Left ventricle myocardium inferior (tissue), 1 donor: ENCODE data around the gene PIGH. TPM values are rescaled to one million over a fixed set of nuclear protein-coding genes. Genes with fewer than 3 reads are reported as not detected.

Experiments used
- DNase-seq: peaks from one replicate; pipeline ENCODE4 v3.0.0-alpha.2; 2020
- H3K27ac ChIP-seq: fragments of 200-600 bp; replicated peaks from 2 replicates; pipeline ENCODE4 v1.8.0; 2021
- H3K27me3 ChIP-seq: fragments of 200-600 bp; 2 replicates; pipeline ENCODE4 v1.8.0; 2021; ENCODE audit warnings: low read depth
- H3K36me3 ChIP-seq: fragments of 200-600 bp; 2 replicates; pipeline ENCODE4 v1.8.0; 2021
- H3K4me1 ChIP-seq: fragments of 200-600 bp; 2 replicates; pipeline ENCODE4 v1.8.0; 2021
- H3K4me3 ChIP-seq: fragments of 200-600 bp; 2 replicates; pipeline ENCODE4 v1.8.0; 2021; ENCODE audit warnings: mild to moderate bottlenecking, moderate library complexity
- H3K9me3 ChIP-seq: fragments of 200-600 bp; replicated peaks from 2 replicates; pipeline ENCODE4 v1.8.0; 2021
- intact Hi-C: fragments of 100-400 bp; cut with micrococcal nuclease; formaldehyde crosslinking; loops from one replicate; pipeline ENCODE4 v1.11.0; 2022
- long read RNA-seq: library from polyadenylated mRNA; unstranded; transcript quantifications from one replicate; pipeline ENCODE4 v2.0.0, GENCODE V29; 2021
- total RNA-seq: library from RNA; stranded (reverse); fragmentation: NEBNext Ultra II Directional; extraction: Animal tissue kit (Norgen Biotek cat#: 25700); gene quantifications from one replicate; pipeline ENCODE4 v1.2.1, GENCODE V29; 2021
- TF ChIP-seq, protein P1 (sequence below): fragments of 200-600 bp; IDR thresholded peaks from 2 replicates; pipeline ENCODE4 v1.8.0; 2021; ENCODE audit warnings: antibody characterized with exemption, mild to moderate bottlenecking, borderline replicate concordance
- donor health status: DM: no; HTN: yes; CAD: no; lungs with severe emphysema.

The PIGH gene, protein sequence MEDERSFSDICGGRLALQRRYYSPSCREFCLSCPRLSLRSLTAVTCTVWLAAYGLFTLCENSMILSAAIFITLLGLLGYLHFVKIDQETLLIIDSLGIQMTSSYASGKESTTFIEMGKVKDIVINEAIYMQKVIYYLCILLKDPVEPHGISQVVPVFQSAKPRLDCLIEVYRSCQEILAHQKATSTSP
- total RNA-seq = 12.8 TPM
- long read RNA-seq, transcript PIGH-201 (4 exons, 1,420 nt) = major isoform, 11 of 16 reads
- long read RNA-seq, partial matches to known transcripts = 0 of 16 reads
- long read RNA-seq, other reads (novel, unspliced or antisense) = 3 of 16 reads

DNA sequence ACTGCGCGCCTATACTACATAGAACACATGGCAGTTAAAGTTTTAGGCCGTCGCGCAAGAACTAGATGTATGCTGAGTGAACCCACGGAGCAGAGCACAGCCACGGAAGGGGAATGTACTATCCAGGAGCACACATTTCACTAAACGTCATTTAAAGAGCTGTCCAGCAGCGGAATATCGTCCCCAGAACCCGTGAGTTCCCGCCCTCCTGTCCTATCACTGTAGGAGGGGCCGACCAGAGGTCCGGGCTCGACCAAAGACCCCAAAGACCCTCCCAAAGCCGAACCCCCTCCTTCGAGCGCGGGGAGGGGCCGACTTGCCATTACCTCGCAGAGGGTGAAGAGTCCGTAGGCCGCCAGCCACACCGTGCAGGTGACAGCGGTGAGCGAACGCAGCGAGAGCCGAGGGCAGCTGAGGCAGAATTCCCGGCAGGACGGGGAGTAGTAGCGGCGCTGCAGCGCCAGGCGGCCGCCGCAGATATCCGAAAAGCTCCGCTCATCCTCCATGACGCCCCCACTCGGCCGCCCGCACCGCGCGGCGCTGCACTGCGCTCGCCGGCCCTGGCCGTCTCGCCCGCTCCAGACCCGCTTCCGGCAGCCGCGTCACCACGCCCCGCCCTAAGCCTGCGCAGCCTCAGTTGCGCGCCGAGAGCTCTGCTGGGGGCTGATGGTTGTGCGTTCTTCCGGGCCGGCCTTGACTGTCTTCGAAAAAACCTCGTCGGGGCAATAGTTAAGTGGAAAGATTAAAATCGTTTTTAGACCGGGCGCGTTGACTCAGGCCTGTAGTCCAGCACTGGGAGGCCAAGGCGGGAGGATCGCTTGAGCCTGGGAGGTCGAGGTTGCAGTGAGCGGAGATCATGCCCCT is at the start of gene PIGH:
TSS of gene PIGH (minus strand) at position 571 of the 864 bp plus-strand sequence. CDS start at position 506, 65 bp downstream.
- Histone ChIP-seq H3K4me3 (peak within 1 kb of the TSS; percentile 89), H3K4me1 (peaks cover 20% of the 10 kb centered on the region), H3K27ac (peak within 1 kb of the TSS; percentile 93), H3K9me3 (no peaks in the 10 kb centered on the region), H3K36me3 (peaks cover 8% of the 10 kb centered on the region), H3K27me3 (no peaks in the 10 kb centered on the region)
- intact Hi-C loops = no loop called here
- TF ChIP-seq, protein P1, sequence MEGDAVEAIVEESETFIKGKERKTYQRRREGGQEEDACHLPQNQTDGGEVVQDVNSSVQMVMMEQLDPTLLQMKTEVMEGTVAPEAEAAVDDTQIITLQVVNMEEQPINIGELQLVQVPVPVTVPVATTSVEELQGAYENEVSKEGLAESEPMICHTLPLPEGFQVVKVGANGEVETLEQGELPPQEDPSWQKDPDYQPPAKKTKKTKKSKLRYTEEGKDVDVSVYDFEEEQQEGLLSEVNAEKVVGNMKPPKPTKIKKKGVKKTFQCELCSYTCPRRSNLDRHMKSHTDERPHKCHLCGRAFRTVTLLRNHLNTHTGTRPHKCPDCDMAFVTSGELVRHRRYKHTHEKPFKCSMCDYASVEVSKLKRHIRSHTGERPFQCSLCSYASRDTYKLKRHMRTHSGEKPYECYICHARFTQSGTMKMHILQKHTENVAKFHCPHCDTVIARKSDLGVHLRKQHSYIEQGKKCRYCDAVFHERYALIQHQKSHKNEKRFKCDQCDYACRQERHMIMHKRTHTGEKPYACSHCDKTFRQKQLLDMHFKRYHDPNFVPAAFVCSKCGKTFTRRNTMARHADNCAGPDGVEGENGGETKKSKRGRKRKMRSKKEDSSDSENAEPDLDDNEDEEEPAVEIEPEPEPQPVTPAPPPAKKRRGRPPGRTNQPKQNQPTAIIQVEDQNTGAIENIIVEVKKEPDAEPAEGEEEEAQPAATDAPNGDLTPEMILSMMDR = peak; percentile 70
- peak; percentile 91 for DNase-seq

DNA sequence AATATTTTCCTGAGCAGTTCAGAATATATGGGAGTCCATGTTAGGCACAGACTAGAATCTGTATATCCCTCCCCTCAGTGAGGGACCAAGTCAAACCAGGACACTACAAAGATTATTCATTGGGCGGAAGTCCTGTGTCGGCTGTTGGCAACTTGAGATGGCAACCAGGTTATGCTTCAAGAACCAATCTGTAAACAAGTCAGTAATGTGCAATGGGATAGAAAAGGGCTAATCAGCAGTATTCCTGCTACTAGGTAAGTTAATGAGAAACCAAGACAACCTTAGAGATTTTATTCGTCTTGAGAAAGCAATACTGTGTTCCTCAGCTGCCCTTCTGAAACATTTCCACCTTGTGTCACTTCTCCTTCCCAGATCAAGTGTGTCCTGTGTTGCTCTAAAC is 46.1 kb upstream of the PIGH start:
- Histone ChIP-seq H3K27me3 (no peaks in the 10 kb centered on the region), H3K4me3 (no peak overlapping the region), H3K4me1 (peaks cover 16% of the 10 kb centered on the region), H3K27ac (no peak overlapping the region), H3K9me3 (no peaks in the 10 kb centered on the region), H3K36me3 (peaks cover 45% of the 10 kb centered on the region)
- DNase-seq = no peak
- intact Hi-C loops = no loop called here
- TF ChIP-seq, protein P1 = no peak

DNA sequence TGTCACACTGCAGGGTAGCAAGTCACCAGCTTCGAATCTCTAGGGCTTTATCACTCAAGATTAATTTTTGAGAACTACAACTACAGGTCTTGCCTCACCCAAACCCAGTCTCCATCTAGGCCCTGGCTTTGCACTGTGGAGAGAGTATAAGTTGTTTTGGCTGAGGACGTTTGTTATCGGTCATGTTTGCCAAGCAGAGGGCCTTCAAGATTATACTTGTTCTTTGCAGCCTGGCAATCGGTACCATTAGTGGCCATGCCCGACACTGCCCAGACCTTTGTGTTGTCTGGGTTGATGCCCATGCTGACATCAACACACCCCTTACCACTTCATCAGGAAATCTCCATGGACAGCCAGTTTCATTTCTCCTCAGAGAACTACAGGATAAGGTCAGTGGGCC is 45.3 kb upstream of the PIGH start:
- no peak for DNase-seq
- Histone ChIP-seq H3K9me3 (no peaks in the 10 kb centered on the region), H3K27ac (peak overlapping the region; percentile 41), H3K4me3 (no peak overlapping the region), H3K4me1 (peaks cover 12% of the 10 kb centered on the region), H3K36me3 (peaks cover 38% of the 10 kb centered on the region), H3K27me3 (no peaks in the 10 kb centered on the region)
- TF ChIP-seq, protein P1 = no peak
- intact Hi-C loops = no loop called here

DNA sequence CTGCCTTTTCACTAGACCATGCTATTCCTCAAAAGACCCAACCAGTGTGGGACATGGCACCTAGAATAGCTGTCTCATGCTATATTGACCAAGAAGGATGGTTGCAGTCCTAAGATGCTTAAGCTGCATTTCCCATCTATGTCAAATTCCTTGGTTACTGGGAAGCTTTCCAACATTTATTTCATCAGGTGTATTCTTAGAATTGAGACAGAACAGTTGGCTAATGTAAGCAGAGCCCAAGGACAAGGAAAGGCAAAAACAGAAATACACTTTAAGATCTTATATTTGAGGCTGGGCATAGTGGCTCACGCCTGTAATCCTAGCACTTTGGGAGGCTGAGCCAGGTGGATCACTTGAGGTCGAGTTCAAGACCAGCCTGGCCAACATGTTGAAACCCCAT is 44.4 kb upstream of the PIGH start:
- peak overlapping the region; percentile 41 for H3K27ac ChIP-seq
- H3K9me3 ChIP-seq = no peaks in the 10 kb centered on the region
- H3K4me1 ChIP-seq = peaks cover 6% of the 10 kb centered on the region
- no peak overlapping the region for H3K4me3 ChIP-seq
- H3K36me3 ChIP-seq = peaks cover 28% of the 10 kb centered on the region
- no peak for DNase-seq
- no peaks in the 10 kb centered on the region for H3K27me3 ChIP-seq
- intact Hi-C loops = no loop called here
- TF ChIP-seq, protein P1 = no peak

DNA sequence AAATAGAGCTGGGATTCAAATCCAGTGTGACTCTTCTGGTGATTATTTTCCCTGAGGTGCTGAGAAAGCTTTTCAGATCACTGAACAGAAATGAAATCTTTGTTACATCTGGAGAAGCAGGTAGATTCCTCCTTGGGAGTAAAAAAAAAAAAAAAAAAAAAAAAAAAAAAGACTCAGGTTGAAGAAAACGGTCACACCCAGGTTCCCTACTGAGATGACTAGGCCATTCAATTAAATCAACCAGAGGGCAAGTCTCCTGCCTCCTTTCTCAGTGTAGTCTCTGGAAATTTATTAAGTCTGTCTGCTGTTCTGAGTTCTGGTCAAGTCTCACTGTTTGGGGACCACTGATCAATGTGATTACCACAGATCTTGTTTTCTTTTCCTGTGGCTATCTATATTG is 43.6 kb upstream of the PIGH start:
- TF ChIP-seq, protein P1 = no peak

More for the DNA sequence above, 43.6 kb upstream of the PIGH start:
- H3K9me3 ChIP-seq = no peaks in the 10 kb centered on the region
- no peak overlapping the region for H3K27ac ChIP-seq
- intact Hi-C loops = no loop called here
- H3K36me3 ChIP-seq = peaks cover 21% of the 10 kb centered on the region
- no peak overlapping the region for H3K4me3 ChIP-seq
- peaks cover 6% of the 10 kb centered on the region for H3K4me1 ChIP-seq
- DNase-seq = no peak
- H3K27me3 ChIP-seq = no peaks in the 10 kb centered on the region
